K562 (cell line): Measurements from ENCODE around the gene RNF6. TPM values are rescaled to one million over a fixed set of nuclear protein-coding genes. Genes with fewer than 3 reads are reported as not detected.
A peak's percentile ranks its signal among the peaks of the same experiment; 100 is the strongest.

Experiments used
- ATF4 ChIP-seq: fragments of 450-650 bp; formaldehyde crosslinking; IDR thresholded peaks from 2 replicates; pipeline ENCODE4 v1.4.0; 2022; ENCODE audit warnings: mild to moderate bottlenecking, moderate library complexity
- CBX3 ChIP-seq, 2 experiments: IDR thresholded peaks; 1 replicate in 1 of 2; 2 replicates in 1 of 2; pipeline ENCODE4 v1.6.1; 2012; ENCODE audit warnings: inconsistent platforms in 2 of 2, low read length in 2 of 2, borderline replicate concordance in 1 of 2, control low read depth in 1 of 2
- CHCHD3 ChIP-seq: fragments of 250-450 bp; sonication (Bioruptor Pico); IDR thresholded peaks from 2 replicates; pipeline ENCODE4 v2.1.2; 2022; ENCODE audit warnings: mild to moderate bottlenecking
- DMBX1 ChIP-seq: fragments of 250-450 bp; sonication (Bioruptor Pico); IDR thresholded peaks from 2 replicates; pipeline ENCODE4 v1.8.0; 2022; ENCODE audit warnings: inconsistent platforms, mild to moderate bottlenecking, moderate library complexity, borderline replicate concordance
- ETV6 ChIP-seq, 3 experiments: fragments of 150-350 bp in 1 of 3; sonication (generic) in 1 of 3; formaldehyde crosslinking in 1 of 3; IDR thresholded peaks; 2 replicates each; pipeline versions ENCODE4 v1.6.1 to v1.8.0; 2014 to 2022; ENCODE audit warnings: borderline replicate concordance in 2 of 3, low read depth in 2 of 3, antibody characterized with exemption in 1 of 3, low read length in 1 of 3, mild to moderate bottlenecking in 1 of 3, missing genetic modification reagents in 1 of 3
- FOXK1 ChIP-seq: sonication (generic); formaldehyde crosslinking; IDR thresholded peaks from 2 replicates; pipeline ENCODE4 v1.8.0; 2022; ENCODE audit warnings: missing genetic modification reagents, mild to moderate bottlenecking, borderline replicate concordance
- JUND ChIP-seq, 2 experiments: IDR thresholded peaks; 2 replicates in 1 of 2; 3 replicates in 1 of 2; pipeline ENCODE4 v1.6.1; 2011; ENCODE audit warnings: borderline replicate concordance in 2 of 2, low read depth in 2 of 2, low read length in 2 of 2, improper control_type of control experiment in 1 of 2, missing biosample characterization in 1 of 2, missing genetic modification characterization in 1 of 2, missing genetic modification reagents in 1 of 2
- KAT2B ChIP-seq: IDR thresholded peaks from one replicate; pipeline ENCODE4 v1.6.1; 2012; ENCODE audit warnings: low read depth, mild to moderate bottlenecking, control low read depth, inconsistent platforms, low read length, moderate library complexity
- MYC ChIP-seq, 2 experiments: fragments of 250-450 bp in 1 of 2; sonication (Bioruptor Pico) in 1 of 2; IDR thresholded peaks; 2 replicates each; pipeline versions ENCODE4 v1.5.1 to v1.6.1; 2012 to 2021; ENCODE audit warnings: low read depth in 2 of 2, borderline replicate concordance in 1 of 2, improper control_type of control experiment in 1 of 2, low read length in 1 of 2, mild to moderate bottlenecking in 1 of 2, moderate library complexity in 1 of 2
- NCOA6 ChIP-seq: fragments of 450-650 bp; IDR thresholded peaks from 2 replicates; pipeline ENCODE4 v1.6.1; 2017; ENCODE audit warnings: mild to moderate bottlenecking
- SETDB1 ChIP-seq: IDR thresholded peaks from one replicate; pipeline ENCODE4 v1.6.1; 2012; ENCODE audit warnings: low read length, control low read depth, inconsistent platforms
- SMARCE1 ChIP-seq: fragments of 450-650 bp; IDR thresholded peaks from 2 replicates; pipeline ENCODE4 v1.7.1; 2016; ENCODE audit warnings: mild to moderate bottlenecking
- polyA plus RNA-seq, 8 experiments: library from polyadenylated mRNA; depleted of rRNA in 4 of 8; stranded (reverse) in 5 of 8; unstranded in 3 of 8; fragments of >200 nt; fragmentation: Nextera tagmentation in 2 of 8; fragmentation: Illumina TruSeq in 1 of 8; extraction: Ambion mirVana in 2 of 8; extraction: Trizol in 1 of 8; gene quantifications; 2 replicates each; pipeline versions ENCODE4 v1.2.1 to v1.2.3, GENCODE V29; 2011 to 2014; ENCODE audit warnings: inconsistent platforms in 1 of 8, missing spikeins in 1 of 8
- total RNA-seq, 7 experiments: library from RNA; depleted of rRNA in 6 of 7; stranded (reverse); fragments of >200 nt in 6 of 7; fragmentation: Illumina TruSeq in 2 of 7; extraction: Trizol in 2 of 7; gene quantifications; 2 replicates each; pipeline versions ENCODE4 v1.2.1 to v1.2.3, GENCODE V29; 2011 to 2021; ENCODE audit warnings: low replicate concordance in 1 of 7
- TF ChIP-seq, protein P1 (sequence below): sonication (generic); formaldehyde crosslinking; IDR thresholded peaks from 2 replicates; pipeline ENCODE4 v1.8.0; 2023; ENCODE audit warnings: mild to moderate bottlenecking, missing genetic modification reagents
- TF ChIP-seq, protein P2 (sequence below), 3 experiments: IDR thresholded peaks in 2 of 3; conservative IDR thresholded peaks in 1 of 3; 2 replicates each; pipeline ENCODE4 v1.5.1; 2011 to 2012; ENCODE audit warnings: low read length in 3 of 3, mild to moderate bottlenecking in 3 of 3, control low read depth in 2 of 3, improper control_type of control experiment in 1 of 3, inconsistent platforms in 1 of 3, low read depth in 1 of 3, mixed read lengths in 1 of 3, moderate library complexity in 1 of 3; ENCODE audit not compliant: insufficient read depth in 2 of 3
- TF ChIP-seq, protein P3 (sequence below): fragments of 200-800 bp; sonication (Bioruptor generic); IDR thresholded peaks from 2 replicates; pipeline ENCODE4 v1.6.1; 2017; ENCODE audit warnings: missing genetic modification characterization, missing compliant biosample characterization
- TF ChIP-seq, protein P4 (sequence below): sonication (generic); formaldehyde crosslinking; IDR thresholded peaks from 2 replicates; pipeline ENCODE4 v1.9.0; 2022; ENCODE audit warnings: mild to moderate bottlenecking, missing genetic modification reagents

RNF6 gene
- total and polyA plus RNA-seq, 9 of the 15 experiments (the other 6 are each of a cell fraction or from before 2014, with no cell fraction given): 12.0 to 31.4 (median 22.3) TPM

DNA sequence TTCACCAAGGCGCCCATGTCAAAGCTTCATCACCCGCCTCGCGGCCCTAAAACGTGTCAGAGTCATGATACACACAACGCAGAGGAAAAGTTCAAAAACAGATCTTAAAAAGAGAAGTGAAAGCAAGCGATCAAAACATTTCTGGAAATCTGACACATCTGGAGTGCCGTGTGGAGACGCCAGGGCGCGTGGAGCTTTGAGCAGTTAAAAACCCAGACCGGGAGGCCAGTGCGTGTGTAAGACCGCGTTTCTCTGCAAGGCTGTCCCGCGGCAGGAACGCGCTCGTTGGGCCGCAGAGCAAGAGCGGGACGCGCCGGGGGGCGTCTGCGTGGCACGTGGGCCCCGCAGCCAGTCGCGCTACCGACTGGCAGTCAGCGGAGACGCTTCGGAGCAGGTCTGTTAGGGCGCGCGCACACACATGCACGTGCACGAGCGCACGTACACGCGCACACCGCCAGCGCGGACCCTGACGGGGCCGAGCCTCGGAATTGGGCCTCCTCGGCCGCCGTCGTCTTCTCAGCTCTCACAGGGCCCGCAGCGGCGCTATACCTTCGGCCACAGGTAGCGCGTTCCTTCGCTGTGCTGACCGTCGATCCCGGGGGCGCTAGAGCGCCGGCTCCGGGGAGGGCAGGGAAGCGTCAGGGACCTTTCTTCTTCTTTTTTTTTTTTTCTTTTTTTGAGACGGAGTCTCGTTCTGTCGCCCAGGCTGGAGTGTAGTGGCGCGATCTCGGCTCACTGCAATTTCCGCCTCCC is 35.8 kb downstream of the RNF6 start (continued):
- TF ChIP-seq, protein P1, sequence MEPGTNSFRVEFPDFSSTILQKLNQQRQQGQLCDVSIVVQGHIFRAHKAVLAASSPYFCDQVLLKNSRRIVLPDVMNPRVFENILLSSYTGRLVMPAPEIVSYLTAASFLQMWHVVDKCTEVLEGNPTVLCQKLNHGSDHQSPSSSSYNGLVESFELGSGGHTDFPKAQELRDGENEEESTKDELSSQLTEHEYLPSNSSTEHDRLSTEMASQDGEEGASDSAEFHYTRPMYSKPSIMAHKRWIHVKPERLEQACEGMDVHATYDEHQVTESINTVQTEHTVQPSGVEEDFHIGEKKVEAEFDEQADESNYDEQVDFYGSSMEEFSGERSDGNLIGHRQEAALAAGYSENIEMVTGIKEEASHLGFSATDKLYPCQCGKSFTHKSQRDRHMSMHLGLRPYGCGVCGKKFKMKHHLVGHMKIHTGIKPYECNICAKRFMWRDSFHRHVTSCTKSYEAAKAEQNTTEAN: no peak
- TF ChIP-seq CBX3 (IDR thresholded peaks at IDR 0.05; ENCODE audit: borderline replicate concordance in 1 of 2, low read length in 2 of 2): 0 out of 3 replicates have a peak, but pooled peaks of 1 of the 2 experiments have one; percentile 10
- TF ChIP-seq, protein P2, sequence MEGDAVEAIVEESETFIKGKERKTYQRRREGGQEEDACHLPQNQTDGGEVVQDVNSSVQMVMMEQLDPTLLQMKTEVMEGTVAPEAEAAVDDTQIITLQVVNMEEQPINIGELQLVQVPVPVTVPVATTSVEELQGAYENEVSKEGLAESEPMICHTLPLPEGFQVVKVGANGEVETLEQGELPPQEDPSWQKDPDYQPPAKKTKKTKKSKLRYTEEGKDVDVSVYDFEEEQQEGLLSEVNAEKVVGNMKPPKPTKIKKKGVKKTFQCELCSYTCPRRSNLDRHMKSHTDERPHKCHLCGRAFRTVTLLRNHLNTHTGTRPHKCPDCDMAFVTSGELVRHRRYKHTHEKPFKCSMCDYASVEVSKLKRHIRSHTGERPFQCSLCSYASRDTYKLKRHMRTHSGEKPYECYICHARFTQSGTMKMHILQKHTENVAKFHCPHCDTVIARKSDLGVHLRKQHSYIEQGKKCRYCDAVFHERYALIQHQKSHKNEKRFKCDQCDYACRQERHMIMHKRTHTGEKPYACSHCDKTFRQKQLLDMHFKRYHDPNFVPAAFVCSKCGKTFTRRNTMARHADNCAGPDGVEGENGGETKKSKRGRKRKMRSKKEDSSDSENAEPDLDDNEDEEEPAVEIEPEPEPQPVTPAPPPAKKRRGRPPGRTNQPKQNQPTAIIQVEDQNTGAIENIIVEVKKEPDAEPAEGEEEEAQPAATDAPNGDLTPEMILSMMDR (IDR thresholded peaks at IDR 0.05 in 2 of 3, conservative IDR thresholded peaks at IDR 0.05 in 1 of 3; ENCODE audit: insufficient read depth in 2 of 3, low read depth in 1 of 3, low read length in 3 of 3): peak; percentile 42 to 94 (median 66); a peak in 5 of 6 replicates
- no peak for TF ChIP-seq JUND (IDR thresholded peaks at IDR 0.05; ENCODE audit: borderline replicate concordance, low read depth, low read length)
- TF ChIP-seq JUND (tag; IDR thresholded peaks at IDR 0.05; ENCODE audit: borderline replicate concordance, low read depth, low read length): peak; percentile 19; the same call in 1 of the 3 replicates
- TF ChIP-seq SETDB1: no peak
- TF ChIP-seq NCOA6: no peak
- TF ChIP-seq KAT2B: peak; percentile 45
- no peak for TF ChIP-seq ATF4 (CRISPR knock-in tag)
- TF ChIP-seq, protein P3, sequence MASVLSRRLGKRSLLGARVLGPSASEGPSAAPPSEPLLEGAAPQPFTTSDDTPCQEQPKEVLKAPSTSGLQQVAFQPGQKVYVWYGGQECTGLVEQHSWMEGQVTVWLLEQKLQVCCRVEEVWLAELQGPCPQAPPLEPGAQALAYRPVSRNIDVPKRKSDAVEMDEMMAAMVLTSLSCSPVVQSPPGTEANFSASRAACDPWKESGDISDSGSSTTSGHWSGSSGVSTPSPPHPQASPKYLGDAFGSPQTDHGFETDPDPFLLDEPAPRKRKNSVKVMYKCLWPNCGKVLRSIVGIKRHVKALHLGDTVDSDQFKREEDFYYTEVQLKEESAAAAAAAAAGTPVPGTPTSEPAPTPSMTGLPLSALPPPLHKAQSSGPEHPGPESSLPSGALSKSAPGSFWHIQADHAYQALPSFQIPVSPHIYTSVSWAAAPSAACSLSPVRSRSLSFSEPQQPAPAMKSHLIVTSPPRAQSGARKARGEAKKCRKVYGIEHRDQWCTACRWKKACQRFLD: peak; percentile 87
- TF ChIP-seq, protein P4, sequence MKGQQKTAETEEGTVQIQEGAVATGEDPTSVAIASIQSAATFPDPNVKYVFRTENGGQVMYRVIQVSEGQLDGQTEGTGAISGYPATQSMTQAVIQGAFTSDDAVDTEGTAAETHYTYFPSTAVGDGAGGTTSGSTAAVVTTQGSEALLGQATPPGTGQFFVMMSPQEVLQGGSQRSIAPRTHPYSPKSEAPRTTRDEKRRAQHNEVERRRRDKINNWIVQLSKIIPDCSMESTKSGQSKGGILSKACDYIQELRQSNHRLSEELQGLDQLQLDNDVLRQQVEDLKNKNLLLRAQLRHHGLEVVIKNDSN (CRISPR knock-in tag): peak; percentile 59; the same call in 1 of the 2 replicates
- TF ChIP-seq MYC (IDR thresholded peaks at IDR 0.05; ENCODE audit: low read depth, low read length): peak; percentile 57; the same call in 1 of the 2 replicates
- no peak for TF ChIP-seq MYC (CRISPR knock-in tag; IDR thresholded peaks at IDR 0.05; ENCODE audit: borderline replicate concordance, low read depth)
- TF ChIP-seq DMBX1: peak; percentile 86
- no peak for TF ChIP-seq CHCHD3
- TF ChIP-seq ETV6 (IDR thresholded peaks at IDR 0.05; ENCODE audit: borderline replicate concordance in 1 of 2, low read depth in 2 of 2, low read length in 1 of 2): no peak
- peak; percentile 88; the same call in 1 of the 2 replicates for TF ChIP-seq ETV6 (CRISPR knock-in tag; IDR thresholded peaks at IDR 0.05; ENCODE audit: borderline replicate concordance)
- TF ChIP-seq SMARCE1: peak; percentile 19; the same call in 1 of the 2 replicates
- peak; percentile 87; the same call in 1 of the 2 replicates for TF ChIP-seq FOXK1 (CRISPR knock-in tag)
